ENCODE data around the gene PHETA1. TPM values are rescaled to one million over a fixed set of nuclear protein-coding genes. Genes with fewer than 3 reads are reported as not detected.

PHETA1 gene
- total and polyA plus RNA-seq, 2 of the 13 experiments (the other 11 are each of a cell fraction or from before 2014, with no cell fraction given): 11.3 to 20.8 TPM

GRCh38 chr12:111411185-111411764 lies 42.4 kb upstream of the PHETA1 start:
- Histone ChIP-seq H3K4me3 (replicated peaks in 1 of 3; ENCODE audit: insufficient read depth in 1 of 3, low read depth in 2 of 3, low read length in 3 of 3) (no peak overlapping the region), H3K27ac (ENCODE audit: extremely low read length, insufficient read depth, low read length) (no peak overlapping the region), H2AFZ (ENCODE audit: low read length) (no peak overlapping the region), H3K79me2 (ENCODE audit: insufficient read depth, low read length) (peaks cover 38% of the 10 kb centered on the region), H4K20me1 (ENCODE audit: insufficient read depth, low read length) (peaks cover 43% of the 10 kb centered on the region), H3K4me2 (ENCODE audit: low read depth, low read length) (no peak overlapping the region), H3K9me3 (ENCODE audit: low read length) (no peaks in the 10 kb centered on the region), H3K36me3 (replicated peaks in 1 of 2; ENCODE audit: control insufficient read depth in 1 of 2, insufficient read depth in 2 of 2, low read length in 2 of 2) (peaks cover 0 to 11% of the 10 kb centered on the region in 2 experiments; a peak in 2 of 5 replicates), H3K9ac (ENCODE audit: insufficient read depth, low read depth, low read length) (no peak overlapping the region), H3K4me1 (ENCODE audit: insufficient read depth, low read length) (peaks cover 25% of the 10 kb centered on the region), H3K27me3 (ENCODE audit: control insufficient read depth in 1 of 2, insufficient read depth in 2 of 2, low read length in 2 of 2) (no peaks in the 10 kb centered on the region; a peak in 1 of 5 replicates)
- ATAC-seq (no peak), DNase-seq (ENCODE audit: low spot score) (no peak), FAIRE-seq (no peak)
- in situ Hi-C loops (cut with HindIII; ENCODE audit: extremely low pct_ligation_motif_present, low pct_unique_long_range_greater_than_20kb) (no loop called here), intact Hi-C loops (cut with micrococcal nuclease; ENCODE audit: unreplicated experiment) (no loop called here)
- ChIA-PET POLR2A (no interaction called here), CTCF (ENCODE audit: low intra/inter-chr PET ratio, low total read pairs) (no interaction called here)
- no TSS peak for BruUV-seq (replicated peaks)
- 91% methylated on average over 2 of the region's 8 CpGs for WGBS (ENCODE audit: low lambda C conversion rate)
- TF ChIP-seq STAT6 (CRISPR knock-in tag; IDR thresholded peaks at IDR 0.05; ENCODE audit: borderline replicate concordance) (no peak), ZNF549 (CRISPR knock-in tag; IDR thresholded peaks at IDR 0.05) (no peak), MXI1 (IDR thresholded peaks at IDR 0.05; ENCODE audit: borderline replicate concordance, low read depth, low read length) (no peak), ZFP36 (IDR thresholded peaks at IDR 0.05; ENCODE audit: borderline replicate concordance, low read depth, low read length, partially characterized antibody) (no peak), ZBTB3 (CRISPR knock-in tag; IDR thresholded peaks at IDR 0.05; ENCODE audit: borderline replicate concordance, low read depth) (no peak), DMTF1 (CRISPR knock-in tag; IDR thresholded peaks at IDR 0.05) (no peak), BRD4 (CRISPR knock-in tag; IDR thresholded peaks at IDR 0.05) (no peak), RARG (CRISPR knock-in tag; IDR thresholded peaks at IDR 0.05; ENCODE audit: low read depth) (no peak), ZBTB1 (CRISPR knock-in tag; IDR thresholded peaks at IDR 0.05; ENCODE audit: borderline replicate concordance) (no peak), ZNF780A (CRISPR knock-in tag; IDR thresholded peaks at IDR 0.05) (no peak), CSRNP2 (CRISPR knock-in tag; conservative IDR thresholded peaks at IDR 0.05; ENCODE audit: low read depth) (no peak), TP53 (CRISPR knock-in tag; conservative IDR thresholded peaks at IDR 0.05) (no peak), NFIB (CRISPR knock-in tag; IDR thresholded peaks at IDR 0.05; ENCODE audit: borderline replicate concordance) (no peak)
